Trophoblast cell (in vitro differentiated cells and primary cell): ENCODE results near the gene MYEOV.

Experiments
- DNase-seq, 2 donors: peaks; one replicate each; pipeline ENCODE4 v3.0.0-alpha.2; 2016
- H2AFZ ChIP-seq: 2 replicates; pipeline ENCODE4 v1.6.1; 2013; ENCODE audit warnings: low read length, moderate library complexity, mild to moderate bottlenecking; ENCODE audit not compliant: insufficient read depth, poor library complexity
- H2AK5ac ChIP-seq: 2 replicates; pipeline ENCODE4 v1.6.1; 2013; ENCODE audit warnings: mild to moderate bottlenecking, low read length
- H2BK120ac ChIP-seq: 2 replicates; pipeline ENCODE4 v1.6.1; 2013; ENCODE audit warnings: low read length, mild to moderate bottlenecking, moderate library complexity; ENCODE audit not compliant: insufficient read depth, poor library complexity
- H2BK12ac ChIP-seq: 2 replicates; pipeline ENCODE4 v1.6.1; 2013; ENCODE audit warnings: mild to moderate bottlenecking, low read length, moderate library complexity
- H2BK5ac ChIP-seq: 2 replicates; pipeline ENCODE4 v1.6.1; 2013; ENCODE audit warnings: low read length, low read depth, moderate library complexity, mild to moderate bottlenecking; ENCODE audit not compliant: poor library complexity
- H3K14ac ChIP-seq: 2 replicates; pipeline ENCODE4 v1.6.1; 2013; ENCODE audit warnings: mild to moderate bottlenecking, low read length
- H3K18ac ChIP-seq: 2 replicates; pipeline ENCODE4 v1.6.1; 2013; ENCODE audit warnings: mild to moderate bottlenecking, low read length
- H3K23ac ChIP-seq: 2 replicates; pipeline ENCODE4 v1.6.1; 2013; ENCODE audit warnings: low read length
- H3K27ac ChIP-seq: 2 replicates; pipeline ENCODE4 v1.5.1; 2013; ENCODE audit warnings: low read depth, mild to moderate bottlenecking, inconsistent platforms, low read length, moderate library complexity
- H3K27me3 ChIP-seq: 2 replicates; pipeline ENCODE4 v1.6.1; 2013; ENCODE audit warnings: inconsistent platforms, mild to moderate bottlenecking, low read length, moderate library complexity; ENCODE audit not compliant: insufficient read depth
- H3K36me3 ChIP-seq, 2 experiments: 1 replicate in 1 of 2; 2 replicates in 1 of 2; pipeline ENCODE4 v1.6.1; 2013; ENCODE audit warnings: low read length in 2 of 2, mild to moderate bottlenecking in 2 of 2, moderate library complexity in 1 of 2; ENCODE audit not compliant: insufficient read depth in 2 of 2, control insufficient read depth in 1 of 2
- H3K4ac ChIP-seq: 2 replicates; pipeline ENCODE4 v1.6.1; 2013; ENCODE audit warnings: low read depth, mild to moderate bottlenecking, low read length, moderate library complexity
- H3K4me1 ChIP-seq, 2 experiments: 1 replicate in 1 of 2; 2 replicates in 1 of 2; pipeline ENCODE4 v1.6.1; 2013; ENCODE audit warnings: low read length in 2 of 2, mild to moderate bottlenecking in 2 of 2, moderate library complexity in 1 of 2; ENCODE audit not compliant: insufficient read depth in 2 of 2, control insufficient read depth in 1 of 2
- H3K4me2 ChIP-seq: 2 replicates; pipeline ENCODE4 v1.6.1; 2013; ENCODE audit warnings: inconsistent platforms, mild to moderate bottlenecking, low read length, moderate library complexity
- H3K4me3 ChIP-seq: 2 replicates; pipeline ENCODE4 v1.5.1; 2013; ENCODE audit warnings: mild to moderate bottlenecking, low read depth, low read length, inconsistent platforms
- H3K79me1 ChIP-seq: one replicate; pipeline ENCODE4 v1.6.1; 2013; ENCODE audit warnings: low read length
- H3K79me2 ChIP-seq: 2 replicates; pipeline ENCODE4 v1.6.1; 2013; ENCODE audit warnings: low read length, mild to moderate bottlenecking; ENCODE audit not compliant: control insufficient read depth, insufficient read depth, poor library complexity
- H3K9ac ChIP-seq: 2 replicates; pipeline ENCODE4 v1.6.1; 2013; ENCODE audit warnings: mild to moderate bottlenecking, low read length
- H3K9me3 ChIP-seq: 2 replicates; pipeline ENCODE4 v1.6.1; 2013; ENCODE audit warnings: low read depth, mild to moderate bottlenecking, control low read depth, inconsistent platforms, low read length; ENCODE audit not compliant: insufficient read depth
- H4K12ac ChIP-seq: 2 replicates; pipeline ENCODE4 v1.6.1; 2013; ENCODE audit warnings: low read depth, mild to moderate bottlenecking, low read length, moderate library complexity
- H4K8ac ChIP-seq: 2 replicates; pipeline ENCODE4 v1.6.1; 2013; ENCODE audit warnings: low read depth, mild to moderate bottlenecking, low read length, moderate library complexity
- H4K91ac ChIP-seq: one replicate; pipeline ENCODE4 v1.6.1; 2013; ENCODE audit warnings: low read depth, mild to moderate bottlenecking, low read length, moderate library complexity
- WGBS: extraction: QIAGEN DNeasy Blood & Tissue Kit; methylation state at CpG from one replicate; pipeline ENCODE4 v1.1.7; 2013; ENCODE audit warnings: missing lambda C conversion rate; ENCODE audit not compliant: insufficient read length, insufficient coverage; ENCODE audit errors: extremely low coverage; 5-methylcytosine and 5-hydroxymethylcytosine counted together

Gene MYEOV

DNA sequence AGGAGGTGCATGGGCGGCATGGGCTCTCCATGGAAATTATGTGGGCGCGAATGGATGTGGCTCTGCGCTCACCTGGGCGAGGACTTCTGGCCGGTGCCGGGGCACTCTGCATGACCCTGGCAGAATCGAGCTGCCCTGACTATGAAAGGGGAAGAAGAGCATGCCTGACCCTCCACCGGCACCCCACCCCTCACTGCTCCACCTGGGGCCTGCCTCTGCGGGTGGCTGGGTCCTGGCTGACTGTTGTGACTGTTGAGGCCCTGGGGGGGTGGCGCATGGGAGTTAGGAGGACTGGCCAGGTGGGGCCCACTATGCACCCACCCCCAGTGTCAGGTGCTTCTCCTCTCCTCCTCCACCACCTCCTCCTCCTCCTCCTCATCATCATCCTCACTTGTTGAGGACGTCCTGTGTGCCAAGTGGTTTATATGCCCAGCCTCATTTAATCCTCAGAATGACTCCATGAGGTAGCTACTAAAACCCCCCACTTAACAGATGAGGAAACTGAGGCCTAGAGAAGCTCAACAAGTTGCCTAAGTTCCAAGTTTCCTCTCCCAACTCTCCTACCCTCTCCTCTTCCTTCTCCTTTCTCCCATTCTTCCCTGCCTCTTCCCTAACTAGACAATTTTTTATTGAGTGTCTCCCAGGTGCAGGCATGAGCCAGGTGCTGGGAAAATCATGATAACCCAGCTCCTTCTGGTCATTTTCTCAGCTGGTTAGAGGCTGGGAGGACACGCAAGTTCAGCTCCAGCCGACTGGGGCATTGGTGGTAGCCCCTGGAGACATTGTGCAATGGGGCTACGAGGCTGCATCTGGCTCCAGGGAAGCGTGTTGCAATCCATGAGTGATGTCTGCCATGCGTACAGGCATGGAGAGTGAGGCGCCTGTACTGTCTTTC is 2.3 kb downstream of the MYEOV start:
- Histone ChIP-seq H3K18ac (peak overlapping the region; percentile 2), H4K91ac (no peak overlapping the region), H3K4ac (no peak overlapping the region), H3K4me1 (peaks cover 31 to 33% of the 10 kb centered on the region in 2 experiments), H3K4me2 (no peak overlapping the region), H3K9ac (no peak overlapping the region), H2BK120ac (no peak overlapping the region), H3K27ac (no peak overlapping the region), H3K27me3 (no peaks in the 10 kb centered on the region), H3K4me3 (no peak overlapping the region), H2BK5ac (no peak overlapping the region), H3K23ac (no peak overlapping the region), H2AFZ (no peak overlapping the region), H2AK5ac (peak overlapping the region; percentile 20), H4K12ac (no peak overlapping the region), H3K36me3 (no peaks in the 10 kb centered on the region), H2BK12ac (peak overlapping the region; percentile 9), H3K9me3 (peaks cover 7% of the 10 kb centered on the region), H3K79me1 (peaks cover 19% of the 10 kb centered on the region), H3K14ac (peak overlapping the region; percentile 17), H4K8ac (no peak overlapping the region), H3K79me2 (peaks cover 2% of the 10 kb centered on the region)
- no CpG with 5 or more reads among the region's 18 CpGs for WGBS
- peak; percentile 93 to 96 for DNase-seq

DNA sequence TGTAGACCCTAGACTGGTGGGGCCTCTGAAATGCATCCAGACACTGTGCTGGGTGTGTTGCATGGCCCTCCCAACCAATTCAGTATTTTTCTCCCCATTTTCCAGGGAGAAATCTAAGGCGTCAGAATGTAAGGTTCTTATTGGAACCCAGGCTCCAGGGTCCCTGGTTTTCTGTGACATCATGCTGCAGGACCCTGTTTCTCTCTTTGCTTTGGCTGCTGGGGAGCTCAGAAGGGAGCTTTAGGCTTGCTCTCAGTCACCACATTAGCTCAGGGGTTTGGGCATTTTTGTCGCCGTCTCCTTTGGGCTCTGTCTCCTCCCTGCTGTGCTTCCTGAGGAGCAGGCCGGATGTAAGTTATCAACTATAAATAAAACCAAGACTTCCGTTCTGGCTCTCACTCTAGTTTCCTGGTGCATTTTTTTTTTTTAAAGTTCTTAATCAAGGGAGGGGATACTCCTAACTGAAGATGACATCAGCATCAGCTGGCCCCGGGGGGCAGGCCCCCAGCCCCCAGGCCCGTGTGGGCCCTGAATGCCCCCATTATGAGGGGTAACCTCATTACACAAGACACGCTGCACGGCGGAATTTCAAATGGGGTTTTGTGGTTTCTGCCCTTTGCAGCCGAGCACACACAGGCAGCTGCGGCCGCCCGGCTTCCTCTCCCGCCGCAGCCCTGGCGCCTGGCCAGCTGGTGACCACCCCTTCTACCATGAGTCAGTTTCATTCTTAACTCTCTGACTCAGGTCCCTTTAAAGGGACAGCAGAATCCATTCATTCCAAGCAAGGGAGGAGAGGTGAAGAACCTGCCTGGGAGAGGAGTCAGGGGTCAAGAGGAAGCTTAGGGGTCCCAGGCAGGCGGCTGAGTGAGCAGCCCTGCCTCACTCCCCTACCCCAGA is 3.2 kb downstream of the MYEOV start:
- no peak overlapping the region for H3K9ac ChIP-seq
- peak overlapping the region; percentile 70 for H3K27ac ChIP-seq
- H3K4me1 ChIP-seq, result peaks cover 37 to 41% of the 10 kb centered on the region in 2 experiments
- H3K14ac ChIP-seq, result peak overlapping the region; percentile 23
- H3K79me2 ChIP-seq, result peaks cover 2% of the 10 kb centered on the region
- peak overlapping the region; percentile 18 for H3K18ac ChIP-seq
- H3K27me3 ChIP-seq, result no peaks in the 10 kb centered on the region
- H2AK5ac ChIP-seq, result no peak overlapping the region
- H3K9me3 ChIP-seq, result peaks cover 7% of the 10 kb centered on the region
- no peak overlapping the region for H3K23ac ChIP-seq
- H3K4me3 ChIP-seq, result no peak overlapping the region
- no peak overlapping the region for H4K12ac ChIP-seq
- peak overlapping the region; percentile 29 for H3K4me2 ChIP-seq
- peak overlapping the region; percentile 23 for H2BK12ac ChIP-seq
- no peaks in the 10 kb centered on the region for H3K36me3 ChIP-seq
- H2BK5ac ChIP-seq, result peak overlapping the region; percentile 39
- no peak overlapping the region for H2AFZ ChIP-seq
- no peak overlapping the region for H3K4ac ChIP-seq
- peak; percentile 95 to 96 for DNase-seq
- peak overlapping the region; percentile 50 for H4K91ac ChIP-seq
- peak overlapping the region; percentile 16 for H4K8ac ChIP-seq
- H3K79me1 ChIP-seq, result peaks cover 21% of the 10 kb centered on the region
- no CpG with 5 or more reads among the region's 18 CpGs for WGBS
- peak overlapping the region; percentile 40 for H2BK120ac ChIP-seq

DNA sequence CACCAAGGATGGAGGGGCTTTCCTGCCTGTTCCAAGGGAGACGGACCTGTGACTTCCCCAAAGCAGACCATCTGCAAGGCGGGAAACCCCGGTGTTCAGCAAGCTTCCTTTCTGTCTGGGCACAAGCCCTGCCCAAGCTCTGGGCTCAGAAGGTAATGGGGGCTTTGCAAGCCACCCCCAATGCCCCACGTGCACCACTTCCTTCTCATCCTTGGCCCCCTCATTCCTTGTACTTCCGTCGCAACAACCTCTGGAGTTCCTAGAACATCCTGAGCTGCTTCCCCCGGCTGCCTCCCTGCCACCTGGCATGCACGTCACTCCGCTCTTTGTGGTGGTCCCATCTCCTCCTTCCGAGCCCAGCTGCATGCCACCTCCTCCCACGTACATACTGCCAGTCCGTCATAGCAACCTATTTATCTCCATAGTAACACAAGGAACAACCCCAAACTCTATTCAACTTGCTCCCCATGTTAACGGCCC is 3.9 kb downstream of the MYEOV start:
- WGBS, result no CpG with 5 or more reads among the region's 13 CpGs

More for the DNA sequence above, 3.9 kb downstream of the MYEOV start:
- H2BK120ac ChIP-seq, result peak overlapping the region; percentile 40
- no peak for DNase-seq
- H4K12ac ChIP-seq, result no peak overlapping the region
- H3K27ac ChIP-seq, result peak overlapping the region; percentile 70
- H3K9me3 ChIP-seq, result peaks cover 7% of the 10 kb centered on the region
- peak overlapping the region; percentile 29 for H3K4me2 ChIP-seq
- peak overlapping the region; percentile 16 for H4K8ac ChIP-seq
- peak overlapping the region; percentile 18 for H3K18ac ChIP-seq
- no peak overlapping the region for H3K9ac ChIP-seq
- H4K91ac ChIP-seq, result peak overlapping the region; percentile 50
- peak overlapping the region; percentile 42 for H2AK5ac ChIP-seq
- H3K23ac ChIP-seq, result no peak overlapping the region
- H2BK12ac ChIP-seq, result peak overlapping the region; percentile 23
- no peaks in the 10 kb centered on the region for H3K36me3 ChIP-seq
- H2AFZ ChIP-seq, result no peak overlapping the region
- H3K27me3 ChIP-seq, result no peaks in the 10 kb centered on the region
- H3K79me2 ChIP-seq, result peaks cover 2% of the 10 kb centered on the region
- H3K4ac ChIP-seq, result no peak overlapping the region
- peaks cover 38 to 43% of the 10 kb centered on the region in 2 experiments for H3K4me1 ChIP-seq
- H3K79me1 ChIP-seq, result peaks cover 24% of the 10 kb centered on the region
- H2BK5ac ChIP-seq, result peak overlapping the region; percentile 5
- no peak overlapping the region for H3K4me3 ChIP-seq
- peak overlapping the region; percentile 23 for H3K14ac ChIP-seq
